Lung (tissue), 12 donors: Measurements from ENCODE around the gene MGAT3. TPM values are rescaled to one million over a fixed set of nuclear protein-coding genes. Genes with fewer than 3 reads are reported as not detected.

Experiments
- ATAC-seq: fragments of 200-7000 bp; cut with Tn5 transposase; one replicate; pipeline ENCODE4 v1.9.1; 2020; ENCODE audit warnings: moderate number of reproducible peaks; ENCODE audit not compliant: insufficient read depth, low FRiP score
- DNase-seq, 3 donors: peaks; one replicate each; pipeline ENCODE4 v3.0.0-alpha.2; 2013 to 2017
- H3K27ac ChIP-seq, 2 donors: one replicate each; pipeline ENCODE4 v1.5.1; 2013; ENCODE audit warnings: mild to moderate bottlenecking in 2 of 2, moderate library complexity in 2 of 2, control low read depth in 1 of 2, inconsistent platforms in 1 of 2, low read depth in 1 of 2, low read length in 1 of 2
- H3K27me3 ChIP-seq, 3 donors: one replicate each; pipeline ENCODE4 v1.5.1; 2013; ENCODE audit warnings: low read length in 2 of 3; ENCODE audit not compliant: control insufficient read depth in 3 of 3, insufficient read depth in 3 of 3
- H3K36me3 ChIP-seq, 4 donors: one replicate each; pipeline ENCODE4 v1.5.1; 2013; ENCODE audit warnings: low read length in 4 of 4, mild to moderate bottlenecking in 1 of 4, moderate library complexity in 1 of 4; ENCODE audit not compliant: control insufficient read depth in 4 of 4, insufficient read depth in 4 of 4
- H3K4me1 ChIP-seq, 5 donors: one replicate each; pipeline ENCODE4 v1.5.1; 2013; ENCODE audit warnings: low read length in 5 of 5, mild to moderate bottlenecking in 2 of 5, moderate library complexity in 1 of 5; ENCODE audit not compliant: control insufficient read depth in 5 of 5, insufficient read depth in 5 of 5
- H3K4me3 ChIP-seq: one replicate; pipeline ENCODE4 v1.5.1; 2013; ENCODE audit warnings: mild to moderate bottlenecking, control low read depth, moderate library complexity
- H3K9ac ChIP-seq, 2 donors: one replicate each; pipeline ENCODE4 v1.5.1; 2013; ENCODE audit warnings: low read length in 2 of 2, control low read depth in 1 of 2; ENCODE audit not compliant: insufficient read depth in 1 of 2
- H3K9me3 ChIP-seq, 4 donors: one replicate each; pipeline ENCODE4 v1.5.1; 2013; ENCODE audit warnings: low read length in 3 of 4, mild to moderate bottlenecking in 1 of 4, moderate library complexity in 1 of 4; ENCODE audit not compliant: control insufficient read depth in 4 of 4, insufficient read depth in 3 of 4
- CTCF ChIP-seq: IDR thresholded peaks from 2 replicates; pipeline ENCODE4 v1.5.1; 2012; ENCODE audit warnings: mild to moderate bottlenecking; ENCODE audit errors: control extremely low read depth, extremely low read depth
- WGBS, 2 donors: extraction: QIAGEN DNeasy Blood & Tissue Kit; methylation state at CpG; one replicate each; pipeline ENCODE4 v1.1.7; 2013; 5-methylcytosine and 5-hydroxymethylcytosine counted together
- polyA plus RNA-seq, 2 donors: library from polyadenylated mRNA; stranded (reverse); fragments of 200-250 nt; gene quantifications; one replicate each; pipeline ENCODE4 v1.2.1, GENCODE V29; 2013
- total RNA-seq, 2 donors: library from RNA; depleted of rRNA in 1 of 2; stranded (reverse); fragments of >200 nt in 1 of 2; gene quantifications; one replicate each; pipeline ENCODE4 v1.2.1, GENCODE V29; 2014 to 2021
- donor health status: control.
- donor health status: control.
- donor health status: Bipolar disorder and iron deficiency.
- donor health status: healthy.
- donor health status: DM: yes; HTN: yes; CAD: no.

MGAT3 gene
- total and polyA plus RNA-seq, 4 donors: 5.6 to 19.4 (median 5.9) TPM

- Histone ChIP-seq H3K9ac (no peak overlapping the region), H3K36me3 (peaks cover 3 to 49% (median 46%) of the 10 kb centered on the region in 4 donors), H3K4me3 (no peak overlapping the region), H3K27ac (peak overlapping the region in 1 of 2 donors; percentile 26), H3K27me3 (no peaks in the 10 kb centered on the region), H3K9me3 (no peaks in the 10 kb centered on the region), H3K4me1 (peaks cover 5 to 61% (median 26%) of the 10 kb centered on the region in 5 donors)
- ATAC-seq (no peak), DNase-seq (no peak)
- no peak for TF ChIP-seq CTCF
- WGBS, 2 donors: 26 to 68% methylated on average over 4 of the region's 4 CpGs
These were observed 69.9 kb downstream of the MGAT3 start for GRCh38 chr22:39526736-39527171.

- no peak overlapping the region for H3K9ac ChIP-seq
- H3K4me1 ChIP-seq: peaks cover 6 to 55% (median 26%) of the 10 kb centered on the region in 5 donors
- no peak for TF ChIP-seq CTCF
- ATAC-seq (no peak), DNase-seq (peak in 1 of 3 donors; percentile 12)
- no peaks in the 10 kb centered on the region for H3K9me3 ChIP-seq
- H3K36me3 ChIP-seq: peaks cover 0 to 47% (median 40%) of the 10 kb centered on the region in 4 donors
- H3K4me3 ChIP-seq: no peak overlapping the region
- no peaks in the 10 kb centered on the region for H3K27me3 ChIP-seq
- 52 to 63% methylated on average over 6 of the region's 6 CpGs for WGBS, 2 donors
- H3K27ac ChIP-seq: no peak overlapping the region
These were observed 70.7 kb downstream of the MGAT3 start for GRCh38 chr22:39527481-39527961.

- Histone ChIP-seq H3K36me3 (peaks cover 0 to 40% (median 34%) of the 10 kb centered on the region in 4 donors), H3K9ac (no peak overlapping the region), H3K4me1 (peaks cover 6 to 49% (median 26%) of the 10 kb centered on the region in 5 donors), H3K9me3 (no peaks in the 10 kb centered on the region), H3K27ac (peak overlapping the region in 1 of 2 donors; percentile 41), H3K4me3 (no peak overlapping the region), H3K27me3 (no peaks in the 10 kb centered on the region)
- WGBS, 2 donors: 78 to 83% methylated on average over 12 of the region's 12 CpGs
- TF ChIP-seq CTCF: no peak
- DNase-seq: no peak
- no peak for ATAC-seq
These were observed 71.4 kb downstream of the MGAT3 start for GRCh38 chr22:39528080-39528661.
